Neural cell (in vitro differentiated cells): ENCODE data around the gene TSPAN3. TPM values are rescaled to one million over a fixed set of nuclear protein-coding genes. Genes with fewer than 3 reads are reported as not detected.

Experiments
- H2AFZ ChIP-seq: fragments of 200-600, 300-800 bp; sonication (generic), shearing (Covaris generic); 2 replicates; pipeline ENCODE4 v1.6.0; 2014; ENCODE audit warnings: low read depth, mild to moderate bottlenecking, antibody characterized with exemption, low read length, moderate library complexity
- H3F3A ChIP-seq: fragments of 200-600 bp; shearing (Covaris generic); 2 replicates; pipeline ENCODE4 v1.6.1; 2016; ENCODE audit warnings: mild to moderate bottlenecking, moderate library complexity, mixed read lengths, antibody characterized with exemption, low read length; ENCODE audit not compliant: insufficient read depth, poor library complexity, severe bottlenecking
- H3K27ac ChIP-seq: fragments of 200-600, 300-800 bp; sonication (generic), shearing (Covaris generic); 2 replicates; pipeline ENCODE4 v1.5.1; 2014; ENCODE audit warnings: mild to moderate bottlenecking, low read length, moderate library complexity
- H3K27me3 ChIP-seq: fragments of 300-800, 200-600 bp; sonication (generic), shearing (Covaris generic); 2 replicates; pipeline ENCODE4 v1.6.0; 2014; ENCODE audit warnings: mild to moderate bottlenecking, low read depth, low read length, moderate library complexity; ENCODE audit not compliant: insufficient read depth
- H3K36me3 ChIP-seq: fragments of 300-800, 200-600 bp; sonication (generic), shearing (Covaris generic); 2 replicates; pipeline ENCODE4 v1.5.1; 2014; ENCODE audit warnings: mild to moderate bottlenecking, antibody characterized with exemption, low read length, moderate library complexity; ENCODE audit not compliant: insufficient read depth
- H3K4me2 ChIP-seq: fragments of 300-800, 200-600 bp; sonication (generic), shearing (Covaris generic); 2 replicates; pipeline ENCODE4 v1.6.0; 2014; ENCODE audit warnings: mild to moderate bottlenecking, low read length
- H3K4me3 ChIP-seq: fragments of 300-800, 200-600 bp; sonication (generic), shearing (Covaris generic); 2 replicates; pipeline ENCODE4 v1.5.1; 2014; ENCODE audit warnings: mild to moderate bottlenecking, low read length, moderate library complexity
- H3K79me2 ChIP-seq: fragments of 200-600 bp; shearing (Covaris generic); replicated peaks from 2 replicates; pipeline ENCODE4 v1.6.0; 2014; ENCODE audit warnings: mild to moderate bottlenecking, low read length, moderate library complexity; ENCODE audit not compliant: insufficient read depth
- H3K9ac ChIP-seq: fragments of 300-800, 200-600 bp; sonication (generic), shearing (Covaris generic); 2 replicates; pipeline ENCODE4 v1.6.1; 2016; ENCODE audit warnings: mild to moderate bottlenecking, low read length, mixed read lengths
- H3K9me2 ChIP-seq: fragments of 200-600 bp; shearing (Covaris generic); 2 replicates; pipeline ENCODE4 v1.6.1; 2016; ENCODE audit warnings: mild to moderate bottlenecking, low read length, mixed read lengths; ENCODE audit not compliant: insufficient read depth
- H3K9me3 ChIP-seq: fragments of 200-600, 300-800 bp; sonication (generic), shearing (Covaris generic); 2 replicates; pipeline ENCODE4 v1.6.1; 2016; ENCODE audit warnings: mild to moderate bottlenecking, mixed run types, low read length, moderate library complexity, mixed read lengths
- H4K20me1 ChIP-seq: fragments of 200-600 bp; shearing (Covaris generic); 2 replicates; pipeline ENCODE4 v1.6.1; 2016; ENCODE audit warnings: mild to moderate bottlenecking, mixed run types; ENCODE audit not compliant: insufficient read depth
- CTCF ChIP-seq: fragments of 450-650 bp; IDR thresholded peaks from 2 replicates; pipeline ENCODE4 v1.5.1; 2014; ENCODE audit warnings: antibody characterized with exemption, mild to moderate bottlenecking, moderate library complexity; ENCODE audit not compliant: poor library complexity, severe bottlenecking
- EP300 ChIP-seq: fragments of 450-650 bp; conservative IDR thresholded peaks from 2 replicates; pipeline ENCODE4 v1.6.1; 2014; ENCODE audit warnings: antibody characterized with exemption, mild to moderate bottlenecking, moderate library complexity; ENCODE audit not compliant: poor library complexity, severe bottlenecking
- EZH2 ChIP-seq: fragments of 200-600, 300-800 bp; shearing (Covaris generic), sonication (generic); IDR thresholded peaks from 2 replicates; pipeline ENCODE4 v1.6.1; 2014; ENCODE audit warnings: antibody characterized with exemption, low read length, borderline replicate concordance, mild to moderate bottlenecking; ENCODE audit not compliant: insufficient read depth, poor library complexity, severe bottlenecking
- MXI1 ChIP-seq: fragments of 450-650 bp; conservative IDR thresholded peaks from 2 replicates; pipeline ENCODE4 v1.6.1; 2014; ENCODE audit warnings: antibody characterized with exemption, mild to moderate bottlenecking; ENCODE audit not compliant: poor library complexity, severe bottlenecking
- POLR2AphosphoS5 ChIP-seq: IDR thresholded peaks from 2 replicates; pipeline ENCODE4 v1.6.1; 2012
- RAD21 ChIP-seq: fragments of 450-650 bp; conservative IDR thresholded peaks from 2 replicates; pipeline ENCODE4 v1.6.1; 2014; ENCODE audit warnings: antibody characterized with exemption, mild to moderate bottlenecking, moderate library complexity
- SMC3 ChIP-seq: fragments of 450-650 bp; conservative IDR thresholded peaks from 2 replicates; pipeline ENCODE4 v1.6.1; 2014; ENCODE audit warnings: antibody characterized with exemption, mild to moderate bottlenecking, moderate library complexity; ENCODE audit not compliant: poor library complexity
- TAF1 ChIP-seq: IDR thresholded peaks from 2 replicates; pipeline ENCODE4 v1.6.1; 2012; ENCODE audit warnings: low read depth
- polyA plus RNA-seq: library from polyadenylated mRNA; depleted of rRNA; stranded (reverse); fragments of >200 nt; gene quantifications from 2 replicates; pipeline ENCODE4 v1.2.3, GENCODE V29; 2014
- TF ChIP-seq, protein P1 (sequence below): IDR thresholded peaks from 2 replicates; pipeline ENCODE4 v1.6.1; 2012; ENCODE audit warnings: borderline replicate concordance

TSPAN3 gene
- polyA plus RNA-seq, 1 donor from 2014 or later, result 815 TPM

DNA sequence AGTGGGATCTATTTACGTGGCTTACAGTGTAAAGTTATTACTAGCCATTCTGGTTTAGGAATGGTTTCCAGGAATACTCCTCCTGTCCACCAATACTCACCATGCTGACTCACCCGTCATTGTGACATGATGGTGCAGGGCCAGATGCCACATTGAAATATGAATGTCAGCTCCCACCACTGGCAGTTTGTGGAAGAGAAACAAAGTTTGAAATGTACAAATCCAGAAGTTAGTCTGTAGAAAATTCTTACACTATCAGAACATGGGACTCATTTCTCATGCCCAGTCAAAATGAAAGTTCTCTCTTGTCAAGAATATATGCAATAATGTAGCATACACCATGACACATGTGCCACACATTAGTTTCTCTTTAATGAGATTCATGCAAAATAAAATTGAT is 14.4 kb upstream of the TSPAN3 start:
- Histone ChIP-seq H3K4me2 (no peak overlapping the region), H4K20me1 (no peaks in the 10 kb centered on the region), H2AFZ (no peak overlapping the region), H3K27me3 (no peaks in the 10 kb centered on the region), H3K9me2 (no peaks in the 10 kb centered on the region), H3K4me3 (no peak overlapping the region), H3K27ac (no peak overlapping the region), H3K9me3 (no peaks in the 10 kb centered on the region), H3K36me3 (no peaks in the 10 kb centered on the region), H3F3A (no peaks in the 10 kb centered on the region), H3K79me2 (no peaks in the 10 kb centered on the region), H3K9ac (no peak overlapping the region)
- no peak for TF ChIP-seq EZH2
- TF ChIP-seq TAF1, result no peak
- TF ChIP-seq EP300, result no peak
- TF ChIP-seq, protein P1, sequence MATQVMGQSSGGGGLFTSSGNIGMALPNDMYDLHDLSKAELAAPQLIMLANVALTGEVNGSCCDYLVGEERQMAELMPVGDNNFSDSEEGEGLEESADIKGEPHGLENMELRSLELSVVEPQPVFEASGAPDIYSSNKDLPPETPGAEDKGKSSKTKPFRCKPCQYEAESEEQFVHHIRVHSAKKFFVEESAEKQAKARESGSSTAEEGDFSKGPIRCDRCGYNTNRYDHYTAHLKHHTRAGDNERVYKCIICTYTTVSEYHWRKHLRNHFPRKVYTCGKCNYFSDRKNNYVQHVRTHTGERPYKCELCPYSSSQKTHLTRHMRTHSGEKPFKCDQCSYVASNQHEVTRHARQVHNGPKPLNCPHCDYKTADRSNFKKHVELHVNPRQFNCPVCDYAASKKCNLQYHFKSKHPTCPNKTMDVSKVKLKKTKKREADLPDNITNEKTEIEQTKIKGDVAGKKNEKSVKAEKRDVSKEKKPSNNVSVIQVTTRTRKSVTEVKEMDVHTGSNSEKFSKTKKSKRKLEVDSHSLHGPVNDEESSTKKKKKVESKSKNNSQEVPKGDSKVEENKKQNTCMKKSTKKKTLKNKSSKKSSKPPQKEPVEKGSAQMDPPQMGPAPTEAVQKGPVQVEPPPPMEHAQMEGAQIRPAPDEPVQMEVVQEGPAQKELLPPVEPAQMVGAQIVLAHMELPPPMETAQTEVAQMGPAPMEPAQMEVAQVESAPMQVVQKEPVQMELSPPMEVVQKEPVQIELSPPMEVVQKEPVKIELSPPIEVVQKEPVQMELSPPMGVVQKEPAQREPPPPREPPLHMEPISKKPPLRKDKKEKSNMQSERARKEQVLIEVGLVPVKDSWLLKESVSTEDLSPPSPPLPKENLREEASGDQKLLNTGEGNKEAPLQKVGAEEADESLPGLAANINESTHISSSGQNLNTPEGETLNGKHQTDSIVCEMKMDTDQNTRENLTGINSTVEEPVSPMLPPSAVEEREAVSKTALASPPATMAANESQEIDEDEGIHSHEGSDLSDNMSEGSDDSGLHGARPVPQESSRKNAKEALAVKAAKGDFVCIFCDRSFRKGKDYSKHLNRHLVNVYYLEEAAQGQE, result no peak
- TF ChIP-seq MXI1, result no peak
- TF ChIP-seq RAD21, result no peak
- no peak for TF ChIP-seq SMC3
- no peak for TF ChIP-seq POLR2AphosphoS5
- TF ChIP-seq CTCF, result no peak

DNA sequence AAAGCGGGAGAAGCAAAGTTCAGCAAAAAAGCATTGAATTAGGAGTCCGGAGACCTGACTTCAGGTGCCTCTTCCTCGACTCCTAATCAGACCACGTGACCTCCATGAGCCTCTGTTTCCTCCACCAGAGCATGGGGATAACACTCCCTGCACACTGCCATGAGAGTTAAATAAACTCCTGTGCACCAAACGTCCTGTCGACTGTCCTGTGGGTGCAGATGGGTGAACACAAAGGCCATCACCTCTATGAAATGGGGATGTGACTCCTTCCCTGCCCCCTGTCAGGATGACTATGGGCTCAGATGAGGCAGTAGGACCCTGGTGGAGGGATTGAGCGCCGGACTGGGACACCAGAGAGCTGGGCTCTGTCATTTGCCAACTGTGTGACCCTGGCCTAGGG is 13.5 kb upstream of the TSPAN3 start:
- Histone ChIP-seq H3K4me3 (no peak overlapping the region), H3K79me2 (no peaks in the 10 kb centered on the region), H3K27me3 (no peaks in the 10 kb centered on the region), H3K9me3 (no peaks in the 10 kb centered on the region), H4K20me1 (no peaks in the 10 kb centered on the region), H3K27ac (no peak overlapping the region), H3K9ac (no peak overlapping the region), H3F3A (no peaks in the 10 kb centered on the region), H3K36me3 (no peaks in the 10 kb centered on the region), H3K4me2 (no peak overlapping the region), H3K9me2 (no peaks in the 10 kb centered on the region), H2AFZ (no peak overlapping the region)
- TF ChIP-seq CTCF, result no peak
- TF ChIP-seq EP300, result no peak
- no peak for TF ChIP-seq TAF1
- TF ChIP-seq POLR2AphosphoS5, result no peak
- TF ChIP-seq EZH2, result no peak
- TF ChIP-seq MXI1, result no peak
- no peak for TF ChIP-seq SMC3
- no peak for TF ChIP-seq RAD21
- TF ChIP-seq, protein P1, result no peak
